Nucleus accumbens (tissue), 56 donors: ENCODE data around the gene ABHD17A.

ENCODE experiments used
- DNase-seq, 56 donors: peaks; one replicate each; lab custom pipeline; 2025; lab: John Stamatoyannopoulos, UW

The ABHD17A gene

GRCh38 chr19:1865172-1866010, 19.9 kb downstream of the ABHD17A start:
- DNase-seq: no peak

- DNase-seq: peak in 41 of 56 donors; percentile 22 to 75 (median 46)
Measured at GRCh38 chr19:1864480-1865171, 20.7 kb downstream of the ABHD17A start.

GRCh38 chr19:1863638-1864479, 21.4 kb downstream of the ABHD17A start:
- peak in 55 of 56 donors; percentile 58 to 96 (median 83) for DNase-seq

GRCh38 chr19:1863328-1863637, 22.0 kb downstream of the ABHD17A start, which contains the start of gene KLF16:
TSS of gene KLF16 (minus strand) at chr19:1863579. CDS start at chr19:1863497, 82 bp downstream.
- no peak for DNase-seq

GRCh38 chr19:1862424-1863327, 22.6 kb downstream of the ABHD17A start:
- peak in 4 of 56 donors; percentile 16 to 54 (median 32) for DNase-seq

GRCh38 chr19:1862068-1862423, 23.2 kb downstream of the ABHD17A start:
- DNase-seq: peak in 1 of 56 donors; percentile 13

- DNase-seq: no peak
Measured at GRCh38 chr19:1861599-1862031, 23.7 kb downstream of the ABHD17A start.

GRCh38 chr19:1860821-1861598, 24.3 kb downstream of the ABHD17A start:
- peak in 2 of 56 donors; percentile 16 to 17 for DNase-seq

GRCh38 chr19:1860042-1860775, 25.1 kb downstream of the ABHD17A start:
- peak in 38 of 56 donors; percentile 17 to 84 (median 39) for DNase-seq

GRCh38 chr19:1859331-1859781, 25.9 kb downstream of the ABHD17A start:
- DNase-seq: peak in 9 of 56 donors; percentile 5 to 37 (median 17)

- DNase-seq: peak in 1 of 56 donors; percentile 37
Measured at GRCh38 chr19:1858412-1859081, 26.7 kb downstream of the ABHD17A start.

- DNase-seq: peak in 3 of 56 donors; percentile 16 to 34 (median 17)
Measured at GRCh38 chr19:1857648-1858326, 27.5 kb downstream of the ABHD17A start.

- DNase-seq: peak in 28 of 56 donors; percentile 5 to 75 (median 32)
Measured at GRCh38 chr19:1856698-1857603, 28.3 kb downstream of the ABHD17A start.

GRCh38 chr19:1856345-1856697, 29.0 kb downstream of the ABHD17A start:
- no peak for DNase-seq

GRCh38 chr19:1855828-1856255, 29.5 kb downstream of the ABHD17A start:
- DNase-seq: no peak
